Measurements from ENCODE around the gene CPSF3. TPM values are rescaled to one million over a fixed set of nuclear protein-coding genes. Genes with fewer than 3 reads are reported as not detected.
A peak's percentile ranks its signal among the peaks of the same experiment; 100 is the strongest.

Gene CPSF3
- total and polyA plus RNA-seq, 2 donors (not counting 1 experiment from before 2014, with no cell fraction given) = 13.0 to 28.4 TPM

- H3K27ac ChIP-seq (ENCODE audit: low read length in 2 of 2) = peak overlapping the region; percentile 62 to 66
- peaks cover 0 to 16% of the 10 kb centered on the region in 2 experiments for H3K36me3 ChIP-seq (replicated peaks in 1 of 2; ENCODE audit: control extremely low read depth in 1 of 2, control insufficient read depth in 1 of 2, extremely low read depth in 1 of 2, insufficient read depth in 2 of 2, low read length in 1 of 2)
- no peaks in the 10 kb centered on the region for H3K27me3 ChIP-seq (replicated peaks in 1 of 4; ENCODE audit: control extremely low read depth in 1 of 4, control insufficient read depth in 3 of 4, insufficient read depth in 4 of 4, low read length in 3 of 4)
- peak overlapping the region; percentile 84 for H3K4me2 ChIP-seq (replicated peaks; ENCODE audit: low read depth, low read length, poor library complexity, severe bottlenecking)
- peak overlapping the region; percentile 92 for H2AFZ ChIP-seq (ENCODE audit: insufficient read depth, low read depth, low read length, poor library complexity, severe bottlenecking)
- intact Hi-C loops (cut with micrococcal nuclease) = loop anchor here (2.0 to 5.0 kb wide), 2 partner anchors 157 to 369 kb away; partner anchors contain the start of genes TAF1B and YWHAQ
- peak overlapping the region; percentile 36 to 85 (median 68) for H3K4me3 ChIP-seq (ENCODE audit: control extremely low read depth in 1 of 5, extremely low read depth in 1 of 5, insufficient read depth in 1 of 5, low read depth in 2 of 5, low read length in 4 of 5)
- ChIA-PET POLR2A (interaction anchor here (0.6 to 1.4 kb wide), 4 partner anchors 77 to 157 kb away, joined by 3 to 8 read pairs (median 5); partner anchors contain the start of genes ADAM17 and YWHAQ), CTCF (interaction anchor here (0.7 to 1.0 kb wide), 3 partner anchors 9 to 84 kb away, joined by 3 read pairs; partner anchors contain the start of gene ADAM17)
- peaks cover 37% of the 10 kb centered on the region for H3K4me1 Mint-ChIP-seq
- TF ChIP-seq CTCF (IDR thresholded peaks at IDR 0.05) (no peak), EZH2 (IDR thresholded peaks at IDR 0.05; ENCODE audit: borderline replicate concordance, insufficient read depth, low read depth, low read length, poor library complexity, severe bottlenecking) (no peak)
- H3K4me3 Mint-ChIP-seq = peak overlapping the region; percentile 84
- H3K4me1 ChIP-seq (ENCODE audit: control insufficient read depth in 2 of 2, insufficient read depth in 2 of 2, low read length in 2 of 2) = peaks cover 21 to 29% of the 10 kb centered on the region in 2 donors
- no peaks in the 10 kb centered on the region for H3K27me3 Mint-ChIP-seq
- peak overlapping the region; percentile 75 for H3K9ac ChIP-seq (ENCODE audit: low read length)
- no peak for ATAC-seq (ENCODE audit: low read depth)
- peaks cover 15% of the 10 kb centered on the region for H4K20me1 ChIP-seq (ENCODE audit: control insufficient read depth, insufficient read depth, low read length, poor library complexity, severe bottlenecking)
- H3K27ac Mint-ChIP-seq = peak overlapping the region; percentile 88
- peaks cover 30% of the 10 kb centered on the region for H3K79me2 ChIP-seq (ENCODE audit: control insufficient read depth, insufficient read depth, low read length)
- peak; percentile 58 for DNase-seq
- H3K9me3 Mint-ChIP-seq (ENCODE audit: insufficient read depth) = no peaks in the 10 kb centered on the region
- peaks cover 0 to 4% (median 0%) of the 10 kb centered on the region in 3 donors for H3K9me3 ChIP-seq (ENCODE audit: control extremely low read depth in 1 of 3, control insufficient read depth in 2 of 3, insufficient read depth in 1 of 3, low read length in 2 of 3)
- WGBS (ENCODE audit: insufficient coverage) = 61% methylated on average over 24 of the region's 24 CpGs
These were observed 50.0 kb downstream of the CPSF3 start for GRCh38 chr2:9473308-9473984.

DNA sequence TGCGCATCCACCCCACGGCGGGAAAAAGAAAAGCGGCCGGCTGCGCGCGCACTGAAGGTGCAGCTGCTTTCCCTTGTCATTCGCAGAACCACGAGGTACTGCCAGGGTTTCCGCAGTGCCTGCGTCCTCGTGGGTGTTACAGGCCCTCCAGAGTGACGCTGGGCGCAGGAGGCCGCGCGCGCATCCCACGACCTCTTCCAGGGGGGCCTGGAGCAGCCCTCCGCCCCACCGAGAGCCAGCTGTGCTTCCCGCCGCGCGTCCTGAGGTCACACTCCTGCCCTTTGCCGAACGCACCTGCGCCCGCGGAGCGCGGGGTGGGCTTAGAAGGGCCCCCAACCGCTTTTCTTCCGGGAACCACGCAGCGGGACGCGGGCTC is 50.5 kb downstream of the CPSF3 start:
- Histone ChIP-seq H3K4me2 (replicated peaks; ENCODE audit: low read depth, low read length, poor library complexity, severe bottlenecking) (peak overlapping the region; percentile 84), H3K9ac (ENCODE audit: low read length) (peak overlapping the region; percentile 75), H3K9me3 (ENCODE audit: control extremely low read depth in 1 of 3, control insufficient read depth in 2 of 3, insufficient read depth in 1 of 3, low read length in 2 of 3) (peaks cover 0 to 4% (median 0%) of the 10 kb centered on the region in 3 donors), H2AFZ (ENCODE audit: insufficient read depth, low read depth, low read length, poor library complexity, severe bottlenecking) (peak overlapping the region; percentile 92), H3K27me3 (replicated peaks in 1 of 4; ENCODE audit: control extremely low read depth in 1 of 4, control insufficient read depth in 3 of 4, insufficient read depth in 4 of 4, low read length in 3 of 4) (no peaks in the 10 kb centered on the region), H3K36me3 (replicated peaks in 1 of 2; ENCODE audit: control extremely low read depth in 1 of 2, control insufficient read depth in 1 of 2, extremely low read depth in 1 of 2, insufficient read depth in 2 of 2, low read length in 1 of 2) (peaks cover 0 to 20% of the 10 kb centered on the region in 2 experiments), H3K27ac (ENCODE audit: low read length in 2 of 2) (peak overlapping the region; percentile 62 to 66), H4K20me1 (ENCODE audit: control insufficient read depth, insufficient read depth, low read length, poor library complexity, severe bottlenecking) (peaks cover 15% of the 10 kb centered on the region), H3K4me3 (ENCODE audit: control extremely low read depth in 1 of 5, extremely low read depth in 1 of 5, insufficient read depth in 1 of 5, low read depth in 2 of 5, low read length in 4 of 5) (peak overlapping the region; percentile 40 to 85 (median 68)), H3K79me2 (ENCODE audit: control insufficient read depth, insufficient read depth, low read length) (peaks cover 33% of the 10 kb centered on the region), H3K4me1 (ENCODE audit: control insufficient read depth in 2 of 2, insufficient read depth in 2 of 2, low read length in 2 of 2) (peaks cover 21 to 29% of the 10 kb centered on the region in 2 donors)
- CTCF ChIA-PET = interaction anchor here (0.7 to 1.0 kb wide), 2 partner anchors 9 to 83 kb away, joined by 3 read pairs; no protein-coding TSS in a partner anchor
- WGBS (ENCODE audit: insufficient coverage) = 20% methylated on average over 39 of the region's 39 CpGs
- Mint-ChIP-seq H3K4me3 (peak overlapping the region; percentile 84), H3K9me3 (ENCODE audit: insufficient read depth) (no peaks in the 10 kb centered on the region), H3K27ac (peak overlapping the region; percentile 88), H3K4me1 (peaks cover 38% of the 10 kb centered on the region), H3K27me3 (no peaks in the 10 kb centered on the region)
- intact Hi-C loops (cut with micrococcal nuclease) = loop anchor here (1.0 to 5.0 kb wide), 5 partner anchors 51 to 569 kb away; partner anchors contain the start of genes ADAM17, CPSF3, ITGB1BP1 and KLF11
- DNase-seq (peak; percentile 77), ATAC-seq (ENCODE audit: low read depth) (peak; percentile 59)
- TF ChIP-seq CTCF (IDR thresholded peaks at IDR 0.05) (no peak), EZH2 (IDR thresholded peaks at IDR 0.05; ENCODE audit: borderline replicate concordance, insufficient read depth, low read depth, low read length, poor library complexity, severe bottlenecking) (no peak)
- POLR2A ChIA-PET = interaction anchor here (0.6 to 1.4 kb wide), 4 partner anchors 77 to 157 kb away, joined by 3 to 8 read pairs (median 5); partner anchors contain the start of genes ADAM17 and YWHAQ

All from B cell (primary cell).